ENCODE measurements around the gene RNASE1. TPM values are rescaled to one million over a fixed set of nuclear protein-coding genes. Genes with fewer than 3 reads are reported as not detected.

Gene RNASE1
- total and polyA plus RNA-seq, 9 of the 15 experiments (the other 6 are each of a cell fraction or from before 2014, with no cell fraction given), result 6.4 to 33.3 (median 13.9) TPM

GRCh38 chr14:20820063-20820904, 17.6 kb upstream of the RNASE1 start (continued):
- TF ChIP-seq CHAMP1 (IDR thresholded peaks at IDR 0.05), result 0 out of 2 replicates have a peak, but pooled peaks have one; percentile 60
- TF ChIP-seq BRF2 (IDR thresholded peaks at IDR 0.05; ENCODE audit: borderline replicate concordance, insufficient read depth, insufficient read length), result no peak
- no peak for TF ChIP-seq ATF4 (CRISPR knock-in tag; IDR thresholded peaks at IDR 0.05)
- TF ChIP-seq NBN (IDR thresholded peaks at IDR 0.05; ENCODE audit: low read depth), result peak; percentile 79; the same call in 1 of the 2 replicates
- TF ChIP-seq PHTF2 (CRISPR knock-in tag; IDR thresholded peaks at IDR 0.05), result no peak
- TF ChIP-seq ZNF592 (IDR thresholded peaks at IDR 0.05), result peak; percentile 57
- TF ChIP-seq ZNF699 (CRISPR knock-in tag; IDR thresholded peaks at IDR 0.05; ENCODE audit: insufficient replicate concordance), result no peak
- no peak for TF ChIP-seq TGIF2 (CRISPR knock-in tag; IDR thresholded peaks at IDR 0.05)
- no peak for TF ChIP-seq RREB1 (CRISPR knock-in tag; IDR thresholded peaks at IDR 0.05)
- TF ChIP-seq, protein P1, sequence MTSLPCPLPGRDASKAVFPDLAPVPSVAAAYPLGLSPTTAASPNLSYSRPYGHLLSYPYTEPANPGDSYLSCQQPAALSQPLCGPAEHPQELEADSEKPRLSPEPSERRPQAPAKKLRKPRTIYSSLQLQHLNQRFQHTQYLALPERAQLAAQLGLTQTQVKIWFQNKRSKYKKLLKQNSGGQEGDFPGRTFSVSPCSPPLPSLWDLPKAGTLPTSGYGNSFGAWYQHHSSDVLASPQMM (CRISPR knock-in tag; IDR thresholded peaks at IDR 0.05), result no peak

Measured in K562 (cell line).